ENCODE results near the gene QSOX2.

The QSOX2 gene, protein sequence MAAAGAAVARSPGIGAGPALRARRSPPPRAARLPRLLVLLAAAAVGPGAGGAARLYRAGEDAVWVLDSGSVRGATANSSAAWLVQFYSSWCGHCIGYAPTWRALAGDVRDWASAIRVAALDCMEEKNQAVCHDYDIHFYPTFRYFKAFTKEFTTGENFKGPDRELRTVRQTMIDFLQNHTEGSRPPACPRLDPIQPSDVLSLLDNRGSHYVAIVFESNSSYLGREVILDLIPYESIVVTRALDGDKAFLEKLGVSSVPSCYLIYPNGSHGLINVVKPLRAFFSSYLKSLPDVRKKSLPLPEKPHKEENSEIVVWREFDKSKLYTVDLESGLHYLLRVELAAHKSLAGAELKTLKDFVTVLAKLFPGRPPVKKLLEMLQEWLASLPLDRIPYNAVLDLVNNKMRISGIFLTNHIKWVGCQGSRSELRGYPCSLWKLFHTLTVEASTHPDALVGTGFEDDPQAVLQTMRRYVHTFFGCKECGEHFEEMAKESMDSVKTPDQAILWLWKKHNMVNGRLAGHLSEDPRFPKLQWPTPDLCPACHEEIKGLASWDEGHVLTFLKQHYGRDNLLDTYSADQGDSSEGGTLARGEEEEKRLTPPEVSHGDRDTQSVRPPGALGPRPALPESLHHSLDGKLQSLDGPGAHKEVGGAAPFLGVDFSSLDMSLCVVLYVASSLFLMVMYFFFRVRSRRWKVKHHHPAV

DNA sequence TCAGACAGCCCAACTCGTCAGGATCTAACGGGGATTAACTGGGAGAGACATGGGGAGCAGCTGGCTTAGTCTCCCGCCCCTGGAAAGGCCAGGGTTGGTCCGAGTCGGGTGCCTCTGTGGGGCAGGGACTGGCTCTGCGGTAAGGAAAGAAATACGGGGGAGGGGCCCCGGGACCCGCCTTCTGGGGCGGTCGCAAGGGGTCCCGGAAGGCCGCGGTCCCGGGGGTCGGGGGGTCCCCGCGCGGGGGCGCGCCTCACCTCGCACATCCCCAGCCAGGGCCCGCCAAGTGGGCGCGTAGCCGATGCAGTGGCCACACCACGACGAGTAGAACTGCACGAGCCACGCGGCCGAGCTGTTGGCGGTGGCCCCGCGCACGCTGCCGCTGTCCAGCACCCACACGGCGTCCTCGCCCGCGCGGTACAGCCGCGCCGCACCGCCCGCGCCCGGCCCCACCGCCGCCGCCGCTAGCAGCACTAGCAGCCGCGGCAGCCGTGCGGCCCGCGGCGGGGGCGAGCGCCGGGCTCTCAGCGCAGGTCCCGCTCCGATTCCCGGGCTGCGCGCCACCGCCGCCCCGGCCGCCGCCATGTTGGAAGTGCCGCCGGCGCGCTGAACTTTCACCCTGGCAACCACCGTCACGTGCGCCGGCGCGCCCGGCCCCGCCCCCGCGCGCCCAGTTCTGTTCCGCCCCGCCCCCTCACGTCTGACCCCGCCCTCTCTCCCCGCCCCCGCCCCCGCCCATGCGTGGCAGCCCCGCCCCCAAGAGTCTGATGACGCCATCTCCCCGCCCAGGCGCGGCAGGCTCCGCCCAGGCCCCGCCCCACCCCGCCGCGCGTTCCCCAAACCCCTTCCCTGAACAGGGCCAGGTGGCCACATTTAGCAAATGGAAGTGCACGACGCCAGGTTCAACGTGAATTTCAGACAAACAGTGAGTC lies at the start of gene QSOX2:
Gene QSOX2 (minus strand): TSS at position 594 of the 932 bp plus-strand sequence. CDS start 9 bp downstream, at position 585.
- peak; percentile 74 for DNase-seq

DNA sequence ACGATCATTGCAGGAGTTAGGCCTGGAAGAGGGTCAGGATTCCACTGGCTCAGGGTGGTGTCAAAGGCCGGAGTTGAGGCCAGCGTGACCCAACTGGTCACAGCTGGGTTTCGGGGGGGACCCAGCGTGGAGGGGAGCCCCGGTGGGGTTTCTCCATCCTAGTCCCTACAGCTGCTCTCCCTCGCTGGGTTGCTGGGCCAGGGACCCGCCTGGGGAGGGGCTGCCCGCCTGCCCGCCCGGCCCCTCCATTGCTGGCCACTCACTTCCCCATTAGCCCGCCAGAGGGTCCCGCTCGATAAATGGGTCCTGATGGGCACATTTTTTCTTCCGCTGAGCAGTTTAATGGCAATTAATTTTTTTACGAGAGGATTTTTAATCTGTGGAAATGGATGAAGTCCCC lies 49.4 kb upstream of the QSOX2 start:
- DNase-seq: no peak

DNA sequence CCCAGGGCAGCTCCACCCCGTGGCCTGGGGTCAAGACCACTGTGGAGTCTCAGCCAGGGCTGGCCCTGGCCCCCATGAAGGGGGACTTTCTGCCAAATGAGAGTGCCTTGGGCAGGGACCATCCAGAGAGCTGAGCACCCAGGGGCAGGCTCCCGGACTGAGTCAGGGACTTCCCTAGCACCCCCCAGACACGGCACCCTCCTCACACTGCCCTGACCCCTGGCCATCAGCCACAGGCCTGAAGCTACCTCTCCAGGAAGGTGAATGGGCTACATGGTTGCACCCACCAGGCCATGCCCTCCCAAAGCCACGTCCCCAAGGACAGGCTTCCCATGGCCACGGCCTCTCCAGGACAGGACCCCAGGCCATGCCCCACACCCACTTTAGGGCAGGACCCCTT lies 48.8 kb upstream of the QSOX2 start:
- DNase-seq: no peak

DNA sequence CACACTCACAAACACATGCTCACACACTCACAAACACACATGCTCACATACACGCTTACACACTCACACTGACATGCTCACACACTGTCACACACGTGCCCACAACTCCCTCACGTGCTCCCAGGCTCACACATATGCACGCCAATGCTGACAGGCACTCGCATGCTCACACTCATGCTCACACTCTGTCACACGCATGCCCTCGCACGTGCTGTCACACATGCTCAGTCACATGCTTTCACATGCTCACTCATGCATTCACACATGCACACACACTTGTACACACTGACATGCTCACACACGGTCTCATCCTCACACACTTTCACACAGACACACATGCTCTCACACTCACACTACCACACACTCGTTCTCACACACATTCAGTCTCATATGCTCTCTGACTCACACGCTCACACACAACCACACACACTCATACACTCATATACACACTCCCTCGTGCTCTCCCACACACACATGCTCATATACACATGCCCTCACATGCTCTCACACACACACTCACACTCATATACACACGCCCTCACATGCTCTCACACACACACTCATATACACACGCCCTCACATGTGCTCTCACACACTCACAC lies 48.0 kb upstream of the QSOX2 start:
- DNase-seq: no peak

DNA sequence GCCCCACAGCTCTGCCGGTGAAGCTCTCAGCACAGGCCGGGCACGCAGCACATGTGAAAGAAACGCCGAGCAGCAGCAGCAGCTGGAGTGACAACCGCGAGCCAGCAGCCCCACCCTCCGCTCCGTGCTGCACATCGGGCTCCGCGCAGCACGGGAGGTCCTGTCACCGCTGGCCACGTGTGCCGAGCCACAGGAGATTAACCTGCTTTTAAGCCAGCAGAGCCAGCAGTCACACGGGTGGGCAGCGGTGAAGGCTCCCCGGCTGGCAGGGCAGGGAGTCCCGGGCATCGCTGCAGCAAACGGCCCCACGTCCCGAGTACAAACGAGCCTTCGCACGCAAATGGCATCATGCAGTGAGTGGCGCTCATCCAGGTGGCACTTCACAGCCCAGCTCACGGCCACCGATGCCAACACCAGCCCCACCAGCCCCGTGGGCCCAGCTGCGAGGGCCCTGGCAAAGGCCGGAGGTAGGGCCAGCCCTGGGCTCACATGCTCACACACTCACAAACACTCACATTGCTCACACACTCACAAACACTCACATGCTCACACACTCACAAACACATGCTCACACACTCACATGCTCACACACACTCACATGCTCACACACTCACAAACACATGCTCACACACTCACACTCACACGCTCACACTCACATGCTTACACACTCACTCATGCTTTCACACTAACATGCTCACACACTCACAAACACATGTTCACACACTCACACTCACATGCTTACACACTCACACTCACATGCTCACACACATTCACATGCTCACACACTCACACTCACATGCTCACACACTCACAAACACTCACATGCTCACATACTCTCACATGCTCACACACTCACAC lies 47.2 kb upstream of the QSOX2 start:
- DNase-seq: no peak

DNA sequence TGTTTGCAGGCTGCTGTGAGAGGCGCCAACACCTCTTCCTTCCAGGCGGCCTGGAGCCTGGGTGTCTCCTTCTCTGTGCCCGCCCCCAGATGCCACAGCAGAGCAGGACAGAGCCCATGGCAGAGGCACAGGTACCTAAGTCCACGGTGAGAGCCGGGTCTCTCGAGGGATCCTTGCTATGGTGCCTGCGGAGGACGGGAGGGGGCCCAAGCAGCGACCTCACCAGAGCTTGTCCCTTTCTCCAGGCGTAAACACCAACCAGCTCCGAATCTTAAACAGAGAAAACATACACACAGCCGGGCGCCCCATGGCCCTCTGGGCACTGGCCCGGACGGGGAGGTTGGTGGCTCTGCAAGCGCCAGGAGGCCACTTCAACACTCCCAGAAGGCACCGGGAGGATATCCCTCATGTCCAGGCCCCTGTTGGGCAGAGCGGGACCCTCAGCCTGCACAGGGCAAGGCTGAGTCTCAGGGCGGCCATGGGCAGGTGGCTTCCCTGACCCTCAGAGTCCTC lies 46.5 kb upstream of the QSOX2 start:
- no peak for DNase-seq

DNA sequence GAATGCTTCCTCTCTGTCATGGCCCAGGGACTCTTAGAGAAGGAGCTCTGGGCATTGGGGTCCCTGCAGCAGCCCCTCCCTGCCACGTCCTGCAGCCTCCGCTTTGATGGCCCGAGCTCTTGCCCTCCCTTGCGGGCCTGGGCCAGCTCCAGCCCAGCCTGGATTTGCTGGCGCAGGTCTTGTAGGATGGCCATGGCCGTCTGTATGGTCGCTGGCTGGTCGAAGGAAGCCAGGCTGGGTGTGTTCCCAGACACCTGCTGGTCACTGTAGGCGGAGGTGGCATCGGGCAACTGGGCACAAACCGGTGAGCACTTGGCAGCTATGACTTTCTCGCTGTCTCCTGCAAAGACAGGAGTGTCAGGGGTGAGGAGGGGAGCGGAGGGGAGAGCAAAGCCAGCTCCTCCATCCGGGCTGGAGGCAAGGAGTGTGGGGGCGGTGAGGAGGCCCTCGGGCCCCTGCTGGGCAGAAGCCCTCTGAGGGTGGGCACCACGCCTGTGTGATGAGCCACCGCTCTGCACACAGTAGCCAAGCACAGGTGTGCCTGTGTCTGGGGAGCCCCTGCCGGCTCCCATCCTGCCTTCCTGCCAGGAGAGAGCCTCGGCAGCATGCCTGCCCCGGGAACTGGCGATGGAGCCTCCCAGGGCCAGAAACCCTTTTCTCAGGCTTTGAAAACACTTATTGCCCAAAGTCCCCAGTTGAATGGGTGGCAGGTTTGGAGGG lies 45.9 kb upstream of the QSOX2 start:
- no peak for DNase-seq

DNA sequence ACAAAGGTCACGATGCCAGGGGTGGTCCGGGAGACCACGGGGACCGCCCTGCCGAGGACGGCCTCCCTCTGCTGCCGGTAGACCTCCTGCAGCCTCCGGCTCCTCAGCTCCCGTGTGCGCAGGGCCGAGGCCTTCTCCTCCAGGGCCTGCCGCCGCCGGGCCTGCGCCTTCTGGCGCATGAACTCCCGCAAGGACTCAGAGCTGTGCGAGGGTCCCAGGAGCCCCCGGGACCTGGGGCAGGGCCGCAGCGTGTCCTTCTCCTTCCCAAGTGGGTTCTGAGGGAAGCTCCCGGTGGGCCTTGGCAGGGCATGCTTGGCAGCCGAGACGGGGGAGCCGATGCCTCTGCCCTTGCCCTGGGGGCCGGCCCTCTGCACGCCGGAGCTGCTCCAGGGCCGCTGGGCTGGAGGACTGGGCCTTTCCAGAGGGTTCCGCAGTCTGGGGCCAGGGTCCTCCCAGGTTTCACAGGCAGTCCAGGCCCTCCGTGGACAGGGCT lies 44.9 kb upstream of the QSOX2 start:
- no peak for DNase-seq

DNA sequence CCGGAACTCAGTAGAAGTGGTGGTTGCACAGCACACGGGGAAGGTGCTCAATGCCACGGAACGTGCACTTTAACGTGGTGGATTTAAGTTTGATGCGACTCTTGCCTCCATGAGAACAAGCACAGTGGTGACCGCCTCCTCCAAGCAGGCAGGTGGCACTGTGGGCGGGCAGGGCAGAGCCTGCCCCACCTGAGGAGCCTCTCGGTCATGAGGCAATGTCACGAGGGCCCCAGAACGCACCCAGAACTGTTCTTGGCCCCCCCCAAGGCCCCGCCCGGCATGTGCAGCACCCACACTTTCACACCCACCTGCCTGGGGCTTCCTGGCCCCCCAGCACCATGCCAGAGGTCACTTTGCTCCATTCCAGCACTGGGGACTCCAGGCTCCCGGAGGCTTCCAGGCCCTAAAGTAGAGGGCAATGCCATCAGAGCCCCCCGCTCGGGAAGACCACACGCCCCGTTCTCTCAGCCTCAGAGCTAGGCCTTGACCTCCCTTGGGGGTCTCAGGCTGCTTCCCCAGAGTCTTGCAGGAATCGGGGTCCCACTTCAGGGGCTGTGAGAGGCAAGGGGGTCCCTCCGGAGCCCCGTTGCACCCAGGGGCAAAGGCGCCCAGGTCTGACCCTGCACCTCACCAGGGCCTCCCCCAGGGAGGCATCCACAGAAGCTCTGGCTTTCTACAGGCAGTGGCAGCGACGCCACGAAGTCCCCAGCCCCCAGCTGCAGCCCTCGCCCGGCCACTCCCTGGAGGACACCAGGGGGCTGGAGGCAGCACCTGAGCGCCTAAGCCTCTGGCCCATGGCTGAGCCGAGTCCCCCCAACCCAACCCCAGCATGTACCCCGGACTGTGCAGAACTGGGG lies 44.3 kb upstream of the QSOX2 start:
- no peak for DNase-seq

DNA sequence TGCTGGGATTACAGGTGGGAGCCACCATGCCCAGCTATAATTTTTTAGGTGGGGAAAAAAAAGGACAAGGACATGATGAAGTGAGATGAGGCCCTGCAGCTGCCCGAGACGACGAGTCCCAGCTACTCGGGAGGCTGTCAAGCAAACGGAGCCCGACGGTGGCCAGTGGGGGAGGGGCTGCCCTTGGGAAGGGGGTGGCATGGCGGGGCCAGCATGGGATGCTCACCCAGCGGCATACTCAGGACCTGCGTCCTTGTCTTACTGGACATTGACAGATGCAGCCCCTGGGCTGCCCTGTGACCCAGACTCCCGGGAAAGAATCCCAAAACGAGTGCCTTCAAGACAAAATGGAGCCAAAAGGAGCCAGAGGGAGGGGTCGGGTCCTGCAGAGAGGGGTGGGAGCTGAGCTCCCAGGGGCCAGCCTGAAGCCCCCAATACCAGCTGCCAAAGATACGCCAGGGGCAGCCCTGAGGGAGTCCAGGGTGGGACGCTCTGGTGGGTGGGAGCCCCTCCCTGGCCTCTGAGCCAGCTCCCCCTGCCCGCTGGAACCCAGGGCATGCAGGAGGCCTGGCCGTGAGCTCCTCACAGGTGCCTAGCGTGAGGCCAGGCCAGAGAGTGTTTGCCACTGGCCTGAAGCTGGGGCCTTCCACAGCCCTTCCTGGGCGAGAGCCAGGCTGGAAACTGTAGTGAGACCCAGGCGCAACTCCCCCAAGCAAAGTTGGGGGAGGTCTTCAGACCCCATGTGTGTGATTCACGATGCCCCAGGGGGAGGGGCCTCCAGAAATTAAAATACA lies 42.5 kb upstream of the QSOX2 start:
- DNase-seq: no peak

DNA sequence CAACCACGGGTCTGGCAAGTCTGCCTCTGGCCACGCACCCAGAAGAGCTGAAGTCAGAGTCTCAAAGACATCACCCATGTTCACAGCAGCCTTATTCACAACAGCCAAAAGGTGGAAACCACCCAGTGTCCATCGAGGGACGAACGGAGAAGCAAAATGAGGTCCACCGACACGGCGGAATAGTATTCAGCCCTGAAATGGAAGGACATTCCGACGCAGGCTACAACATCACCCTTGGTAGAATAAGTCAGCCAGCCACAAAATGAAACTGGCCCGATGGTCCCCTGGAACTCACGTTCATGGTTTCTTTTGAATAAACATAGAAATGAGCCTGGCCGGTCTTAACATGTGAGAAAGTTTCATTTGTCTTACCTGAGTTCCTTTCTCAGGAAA lies 41.4 kb upstream of the QSOX2 start:
- DNase-seq: no peak

DNA sequence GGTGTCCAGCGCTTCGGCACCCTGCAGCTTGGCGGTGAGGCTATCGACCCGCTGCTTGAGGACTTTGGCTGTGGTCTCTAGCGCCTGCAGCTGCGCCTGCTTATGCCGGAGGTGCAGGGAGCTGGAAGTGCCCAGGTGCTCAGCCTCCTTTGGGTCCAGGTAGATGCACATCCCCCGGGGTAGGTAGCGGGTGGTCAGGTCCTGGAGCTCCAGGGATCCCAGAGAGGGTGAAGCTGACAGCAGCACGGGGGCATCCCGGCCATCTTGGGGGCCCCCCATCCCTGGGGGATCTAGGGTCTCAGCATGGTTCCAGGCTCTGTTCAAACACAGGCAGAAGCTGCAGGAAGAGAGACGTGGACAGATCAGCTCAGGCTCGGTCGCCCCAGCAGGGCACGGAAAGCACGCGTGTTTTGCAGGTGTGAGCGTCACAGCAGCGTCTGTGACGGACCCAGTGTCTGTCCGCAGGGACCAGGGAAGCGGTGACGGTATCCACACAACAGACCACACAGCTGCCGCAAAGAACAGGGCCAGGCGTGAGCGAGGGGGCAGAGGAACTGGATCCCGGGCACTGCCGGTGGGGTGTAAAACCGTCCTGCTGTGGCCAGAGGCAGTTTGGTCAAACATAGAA lies 40.9 kb upstream of the QSOX2 start:
- DNase-seq: no peak

DNA sequence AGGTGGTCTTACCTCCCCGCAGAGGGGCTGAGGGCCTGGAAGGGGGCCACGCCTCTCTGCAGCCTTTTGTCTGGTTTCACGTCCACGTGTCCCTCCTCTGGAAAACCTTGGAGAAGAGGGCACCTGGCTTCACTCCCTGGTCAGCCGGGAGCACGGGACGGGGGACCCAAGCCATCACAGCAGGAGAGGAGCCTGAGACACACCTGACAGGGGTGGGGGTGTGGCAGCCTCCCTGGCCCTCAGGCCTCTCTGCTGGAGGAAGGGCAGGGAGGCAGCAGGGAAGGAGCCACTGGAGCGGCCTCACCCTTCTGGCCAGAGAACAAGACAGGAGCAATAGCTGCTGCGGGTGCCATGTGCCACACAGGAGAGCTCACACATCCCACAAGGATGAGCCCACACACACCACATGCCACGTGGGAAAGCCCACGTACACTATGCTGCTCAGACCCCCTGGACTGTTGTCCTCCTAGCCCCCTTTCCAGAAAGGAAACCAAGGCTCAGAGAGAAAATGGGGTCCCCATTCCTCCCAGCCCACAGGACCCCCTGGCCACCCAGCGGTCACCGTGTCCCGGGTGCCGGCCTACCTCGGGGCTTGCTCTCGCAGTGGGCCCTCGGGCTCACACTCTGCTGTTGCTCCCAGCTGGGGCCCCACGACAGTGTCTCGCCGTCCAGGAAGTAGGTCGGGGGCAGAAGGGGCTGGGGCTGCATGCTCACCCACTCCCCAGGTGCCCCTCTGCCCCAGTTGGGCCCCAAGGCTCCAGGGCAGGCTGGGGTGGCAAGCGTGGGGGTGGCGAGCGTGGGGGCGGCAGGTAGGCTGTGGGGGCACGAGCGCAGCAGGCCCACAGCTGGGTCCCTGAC lies 40.1 kb upstream of the QSOX2 start:
- DNase-seq: no peak

DNA sequence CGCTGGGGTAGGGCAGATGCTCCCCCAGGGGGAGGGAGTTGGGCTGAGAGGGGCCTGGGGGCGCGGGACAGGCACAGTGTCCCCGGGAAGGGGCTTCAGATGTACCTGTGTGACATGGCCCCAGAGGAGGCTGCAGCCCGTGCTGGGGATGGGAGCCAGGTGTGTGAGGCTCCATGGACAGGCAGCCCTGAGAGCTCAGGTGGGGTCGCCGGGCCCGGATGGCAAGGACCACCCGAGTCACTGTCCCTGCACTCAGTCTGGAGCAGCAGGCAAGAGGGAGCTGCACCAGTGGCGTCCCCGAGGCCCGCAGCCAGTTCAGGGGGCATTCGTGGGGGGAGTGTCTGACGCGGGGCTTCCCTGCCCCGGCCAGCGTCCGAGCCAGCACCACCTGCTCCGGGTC lies 39.3 kb upstream of the QSOX2 start:
- DNase-seq: no peak

DNA sequence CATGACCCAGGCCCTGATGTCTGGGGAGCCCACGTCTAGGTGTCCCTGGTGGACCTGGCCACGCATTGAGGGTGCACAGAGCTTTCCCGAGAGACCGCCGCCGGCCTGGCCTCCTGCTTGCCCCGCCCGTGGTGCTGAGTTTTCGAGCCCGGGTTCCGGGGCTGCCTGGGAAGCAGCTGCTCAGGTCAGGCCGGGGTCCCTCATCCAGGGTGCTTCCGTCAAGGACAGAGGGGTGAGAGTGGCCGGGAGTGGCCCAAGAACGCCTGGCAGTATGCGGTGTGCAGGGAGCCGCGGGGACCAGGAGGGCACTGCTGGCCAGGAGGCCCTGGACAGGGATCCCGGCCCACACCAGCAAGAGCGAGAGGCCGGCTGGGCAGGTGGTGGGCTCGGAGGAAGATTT lies 38.7 kb upstream of the QSOX2 start:
- no peak for DNase-seq

DNA sequence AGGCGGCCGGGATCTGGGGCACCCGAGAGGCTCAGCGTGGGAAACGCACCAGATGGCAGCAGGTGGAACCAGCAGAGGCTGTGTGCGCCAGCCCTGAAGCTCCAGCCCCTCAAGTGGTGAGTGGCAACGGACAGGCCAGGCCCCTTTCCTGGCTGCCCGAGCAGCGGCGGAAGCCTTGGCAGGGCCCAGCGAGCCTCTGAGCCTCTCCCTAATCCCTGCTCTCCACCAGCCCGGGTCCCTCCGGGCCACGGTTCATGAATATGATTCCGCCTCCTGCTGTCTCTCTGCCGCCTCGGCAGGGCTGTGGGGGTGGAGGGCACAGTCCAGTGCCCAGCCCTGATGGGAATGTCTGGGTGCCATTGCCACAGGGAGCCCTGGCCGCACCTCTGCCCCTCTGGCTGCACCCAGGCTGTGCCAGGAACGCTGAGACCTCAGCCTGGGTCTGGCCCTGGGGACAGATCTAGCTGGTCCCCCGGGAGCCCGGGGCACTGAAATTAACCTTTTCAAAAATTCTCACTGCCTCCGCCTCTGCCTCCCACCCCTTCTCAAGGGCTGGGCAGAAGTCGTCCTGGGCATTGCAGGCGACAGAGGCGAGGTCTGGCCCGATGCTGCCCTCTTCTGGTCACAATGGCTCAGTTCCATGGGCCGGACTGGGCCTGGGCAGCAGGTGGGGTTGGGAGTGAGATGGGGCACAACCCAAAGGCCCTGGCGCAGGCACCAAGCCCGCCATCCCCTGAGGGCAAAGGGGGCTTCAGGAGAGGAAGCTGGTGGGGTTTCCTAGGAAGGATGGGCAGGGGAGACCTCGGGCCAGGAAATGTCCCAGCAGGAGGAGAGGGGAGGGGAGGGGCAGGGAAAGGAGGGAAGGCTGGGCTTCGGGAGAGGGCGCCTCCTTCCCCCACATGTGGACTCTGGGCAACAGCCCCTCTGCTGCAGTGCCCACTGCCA lies 38.0 kb upstream of the QSOX2 start:
- DNase-seq: peak; percentile 85

Measured in NCI-H1436 (cell line).